K562 (cell line): ENCODE data around the gene GAPVD1.

Experiments used
- BCL6 ChIP-seq: fragments of 250-450 bp; sonication (Bioruptor Pico); IDR thresholded peaks from 2 replicates; pipeline ENCODE4 v1.4.0; 2020
- STAT5B ChIP-seq: fragments of 250-450 bp; sonication (Bioruptor Pico); IDR thresholded peaks from 2 replicates; pipeline ENCODE4 v1.8.0; 2021; ENCODE audit warnings: mild to moderate bottlenecking, inconsistent platforms
- TF ChIP-seq, protein P1 (sequence below), 3 experiments: IDR thresholded peaks in 2 of 3; conservative IDR thresholded peaks in 1 of 3; 2 replicates each; pipeline ENCODE4 v1.5.1; 2011 to 2012; ENCODE audit warnings: low read length in 3 of 3, mild to moderate bottlenecking in 3 of 3, control low read depth in 2 of 3, improper control_type of control experiment in 1 of 3, inconsistent platforms in 1 of 3, low read depth in 1 of 3, mixed read lengths in 1 of 3, moderate library complexity in 1 of 3; ENCODE audit not compliant: insufficient read depth in 2 of 3

DNA sequence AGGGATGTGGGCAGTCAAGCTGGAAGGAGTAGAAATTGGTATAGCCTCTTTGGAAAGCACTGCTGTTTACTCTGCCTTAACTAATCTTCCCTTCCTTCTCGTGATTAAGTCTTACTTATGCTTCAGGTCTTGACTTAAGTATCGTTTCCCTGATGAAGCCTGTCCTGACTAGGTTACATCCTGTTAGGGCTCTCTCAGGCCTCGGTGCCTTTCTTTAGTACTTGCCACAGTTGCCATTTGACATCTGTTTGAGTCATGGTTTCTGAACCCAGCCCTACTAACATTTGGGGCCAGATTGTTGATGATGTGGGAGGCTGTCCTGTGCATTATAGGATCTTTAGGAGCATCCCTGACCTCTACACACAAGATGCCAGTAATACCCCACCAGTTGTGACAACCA lies 94.4 kb downstream of the GAPVD1 start:
- TF ChIP-seq, protein P1, sequence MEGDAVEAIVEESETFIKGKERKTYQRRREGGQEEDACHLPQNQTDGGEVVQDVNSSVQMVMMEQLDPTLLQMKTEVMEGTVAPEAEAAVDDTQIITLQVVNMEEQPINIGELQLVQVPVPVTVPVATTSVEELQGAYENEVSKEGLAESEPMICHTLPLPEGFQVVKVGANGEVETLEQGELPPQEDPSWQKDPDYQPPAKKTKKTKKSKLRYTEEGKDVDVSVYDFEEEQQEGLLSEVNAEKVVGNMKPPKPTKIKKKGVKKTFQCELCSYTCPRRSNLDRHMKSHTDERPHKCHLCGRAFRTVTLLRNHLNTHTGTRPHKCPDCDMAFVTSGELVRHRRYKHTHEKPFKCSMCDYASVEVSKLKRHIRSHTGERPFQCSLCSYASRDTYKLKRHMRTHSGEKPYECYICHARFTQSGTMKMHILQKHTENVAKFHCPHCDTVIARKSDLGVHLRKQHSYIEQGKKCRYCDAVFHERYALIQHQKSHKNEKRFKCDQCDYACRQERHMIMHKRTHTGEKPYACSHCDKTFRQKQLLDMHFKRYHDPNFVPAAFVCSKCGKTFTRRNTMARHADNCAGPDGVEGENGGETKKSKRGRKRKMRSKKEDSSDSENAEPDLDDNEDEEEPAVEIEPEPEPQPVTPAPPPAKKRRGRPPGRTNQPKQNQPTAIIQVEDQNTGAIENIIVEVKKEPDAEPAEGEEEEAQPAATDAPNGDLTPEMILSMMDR (IDR thresholded peaks at IDR 0.05 in 2 of 3, conservative IDR thresholded peaks at IDR 0.05 in 1 of 3; ENCODE audit: insufficient read depth in 2 of 3, low read depth in 1 of 3, low read length in 3 of 3): no peak
- TF ChIP-seq STAT5B (CRISPR knock-in tag) (no peak), BCL6 (CRISPR knock-in tag) (no peak)
